C4-2B (cell line): ENCODE measurements around the gene KRTAP5-5.

Experiments
- CTCF ChIP-seq: fragments of 450-650 bp; conservative IDR thresholded peaks from 2 replicates; pipeline ENCODE4 v1.5.1; 2017; ENCODE audit warnings: mild to moderate bottlenecking
- ZFX ChIP-seq: fragments of 450-650 bp; IDR thresholded peaks from 2 replicates; pipeline ENCODE4 v1.6.1; 2017

- TF ChIP-seq CTCF (no peak), ZFX (no peak)
Measured at GRCh38 chr11:1671658-1672057, 42.1 kb downstream of the KRTAP5-5 start.
